ENCODE results near the gene DISC1. TPM values are rescaled to one million over a fixed set of nuclear protein-coding genes. Genes with fewer than 3 reads are reported as not detected.

Gene DISC1
- total and polyA plus RNA-seq, 2 donors (not counting 3 experiments of a cell fraction or from before 2014, with no cell fraction given), result 3.3 to 14.7 TPM

- CTCF ChIA-PET, result interaction anchor here (1.4 kb wide), 1 partner anchor 15 kb away, joined by 3 read pairs; no protein-coding TSS in a partner anchor
These were observed 67.5 kb downstream of the DISC1 start for GRCh38 chr1:231694075-231694431.

GRCh38 chr1:231694465-231695077 lies 68.0 kb downstream of the DISC1 start:
- Histone ChIP-seq H3K36me3 (ENCODE audit: control insufficient read depth in 2 of 2, extremely low read depth in 1 of 2, insufficient read depth in 2 of 2, low read length in 2 of 2) (peaks cover 0 to 4% of the 10 kb centered on the region in 2 experiments), H3K9ac (replicated peaks; ENCODE audit: extremely low read depth, insufficient read depth, low read length) (no peak overlapping the region), H3K27me3 (ENCODE audit: control insufficient read depth in 2 of 2, insufficient read depth in 2 of 2, low read length in 2 of 2) (no peaks in the 10 kb centered on the region), H3K4me3 (replicated peaks in 1 of 3; ENCODE audit: insufficient read depth in 1 of 3, low read depth in 1 of 3, low read length in 3 of 3) (no peak overlapping the region), H3K27ac (ENCODE audit: insufficient read depth, low read depth, low read length) (no peak overlapping the region), H3K79me2 (ENCODE audit: control insufficient read depth, insufficient read depth, low read length) (no peaks in the 10 kb centered on the region), H3K4me1 (ENCODE audit: control insufficient read depth, extremely low read depth, insufficient read depth, low read length) (peaks cover 17% of the 10 kb centered on the region), H3K9me1 (replicated peaks; ENCODE audit: control insufficient read depth, extremely low read depth, insufficient read depth, low read length) (no peaks in the 10 kb centered on the region), H2AFZ (ENCODE audit: low read depth, low read length) (no peak overlapping the region), H3K4me2 (ENCODE audit: insufficient read depth, low read length) (no peak overlapping the region), H3K9me3 (replicated peaks; ENCODE audit: control insufficient read depth, insufficient read depth, low read length) (no peaks in the 10 kb centered on the region), H4K20me1 (replicated peaks; ENCODE audit: control insufficient read depth, extremely low read depth, insufficient read depth, low read length) (no peaks in the 10 kb centered on the region)
- POLR2A ChIA-PET, result no interaction called here
- BruUV-seq (replicated peaks), result no TSS peak
- intact Hi-C loops (cut with micrococcal nuclease) (no loop called here), dilution Hi-C loops (cut with MboI; ENCODE audit: extremely low pct_ligation_motif_present, low sequenced_read_pairs) (no loop called here)
- CTCF ChIA-PET, result interaction anchor here (1.4 kb wide), 1 partner anchor 15 kb away, joined by 3 read pairs; no protein-coding TSS in a partner anchor
- DNase-seq (ENCODE audit: low read depth, low spot score), result no peak
- FAIRE-seq, result no peak
- TF ChIP-seq POLR2A (IDR thresholded peaks at IDR 0.05; ENCODE audit: low read depth, low read length) (no peak), JUN (IDR thresholded peaks at IDR 0.05; ENCODE audit: borderline replicate concordance, insufficient read depth, insufficient read length, low read depth) (no peak), MYC (IDR thresholded peaks at IDR 0.05; ENCODE audit: low read depth, low read length) (no peak), EZH2 (IDR thresholded peaks at IDR 0.05; ENCODE audit: borderline replicate concordance, low read depth, low read length, severe bottlenecking) (no peak), POLR2AphosphoS5 (IDR thresholded peaks at IDR 0.05; ENCODE audit: insufficient read depth, low read depth, low read length) (no peak), GATA2 (IDR thresholded peaks at IDR 0.05; ENCODE audit: insufficient read depth, insufficient read length, low read depth, low read length) (no peak), MAX (IDR thresholded peaks at IDR 0.05; ENCODE audit: insufficient read depth, insufficient read length) (no peak), FOS (IDR thresholded peaks at IDR 0.05; ENCODE audit: borderline replicate concordance, insufficient read depth, low read length) (no peak)
- TF ChIP-seq, protein P1, sequence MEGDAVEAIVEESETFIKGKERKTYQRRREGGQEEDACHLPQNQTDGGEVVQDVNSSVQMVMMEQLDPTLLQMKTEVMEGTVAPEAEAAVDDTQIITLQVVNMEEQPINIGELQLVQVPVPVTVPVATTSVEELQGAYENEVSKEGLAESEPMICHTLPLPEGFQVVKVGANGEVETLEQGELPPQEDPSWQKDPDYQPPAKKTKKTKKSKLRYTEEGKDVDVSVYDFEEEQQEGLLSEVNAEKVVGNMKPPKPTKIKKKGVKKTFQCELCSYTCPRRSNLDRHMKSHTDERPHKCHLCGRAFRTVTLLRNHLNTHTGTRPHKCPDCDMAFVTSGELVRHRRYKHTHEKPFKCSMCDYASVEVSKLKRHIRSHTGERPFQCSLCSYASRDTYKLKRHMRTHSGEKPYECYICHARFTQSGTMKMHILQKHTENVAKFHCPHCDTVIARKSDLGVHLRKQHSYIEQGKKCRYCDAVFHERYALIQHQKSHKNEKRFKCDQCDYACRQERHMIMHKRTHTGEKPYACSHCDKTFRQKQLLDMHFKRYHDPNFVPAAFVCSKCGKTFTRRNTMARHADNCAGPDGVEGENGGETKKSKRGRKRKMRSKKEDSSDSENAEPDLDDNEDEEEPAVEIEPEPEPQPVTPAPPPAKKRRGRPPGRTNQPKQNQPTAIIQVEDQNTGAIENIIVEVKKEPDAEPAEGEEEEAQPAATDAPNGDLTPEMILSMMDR (IDR thresholded peaks at IDR 0.05; ENCODE audit: extremely low read depth in 1 of 2, insufficient read depth in 1 of 2, low read depth in 1 of 2, low read length in 2 of 2), result no peak

More at GRCh38 chr1:231694075-231694431, 67.5 kb downstream of the DISC1 start:
- Histone ChIP-seq H3K79me2 (ENCODE audit: control insufficient read depth, insufficient read depth, low read length) (no peaks in the 10 kb centered on the region), H3K9me1 (replicated peaks; ENCODE audit: control insufficient read depth, extremely low read depth, insufficient read depth, low read length) (no peaks in the 10 kb centered on the region), H3K36me3 (ENCODE audit: control insufficient read depth in 2 of 2, extremely low read depth in 1 of 2, insufficient read depth in 2 of 2, low read length in 2 of 2) (peaks cover 0 to 4% of the 10 kb centered on the region in 2 experiments), H2AFZ (ENCODE audit: low read depth, low read length) (no peak overlapping the region), H3K4me2 (ENCODE audit: insufficient read depth, low read length) (no peak overlapping the region), H3K27me3 (ENCODE audit: control insufficient read depth in 2 of 2, insufficient read depth in 2 of 2, low read length in 2 of 2) (no peaks in the 10 kb centered on the region), H3K4me3 (replicated peaks in 1 of 3; ENCODE audit: insufficient read depth in 1 of 3, low read depth in 1 of 3, low read length in 3 of 3) (no peak overlapping the region), H4K20me1 (replicated peaks; ENCODE audit: control insufficient read depth, extremely low read depth, insufficient read depth, low read length) (no peaks in the 10 kb centered on the region), H3K9me3 (replicated peaks; ENCODE audit: control insufficient read depth, insufficient read depth, low read length) (no peaks in the 10 kb centered on the region), H3K9ac (replicated peaks; ENCODE audit: extremely low read depth, insufficient read depth, low read length) (no peak overlapping the region), H3K4me1 (ENCODE audit: control insufficient read depth, extremely low read depth, insufficient read depth, low read length) (peaks cover 17% of the 10 kb centered on the region), H3K27ac (ENCODE audit: insufficient read depth, low read depth, low read length) (no peak overlapping the region)
- FAIRE-seq, result no peak
- dilution Hi-C loops (cut with MboI; ENCODE audit: extremely low pct_ligation_motif_present, low sequenced_read_pairs) (no loop called here), intact Hi-C loops (cut with micrococcal nuclease) (no loop called here)
- TF ChIP-seq MYC (IDR thresholded peaks at IDR 0.05; ENCODE audit: low read depth, low read length) (no peak), JUN (IDR thresholded peaks at IDR 0.05; ENCODE audit: borderline replicate concordance, insufficient read depth, insufficient read length, low read depth) (no peak)
- no peak for DNase-seq (ENCODE audit: low read depth, low spot score)
- POLR2A ChIA-PET, result no interaction called here
- no TSS peak for BruUV-seq (replicated peaks)
